Activated CD4-positive, alpha-beta T cell treated with anti-CD3 and anti-CD28 coated beads, Interleukin-2, amount 10 ng/mL, durations not matched to agents 7 days and 5 days (primary cell): ENCODE results near the gene PAQR8. TPM values are rescaled to one million over a fixed set of nuclear protein-coding genes. Genes with fewer than 3 reads are reported as not detected.
A peak's percentile ranks its signal among the peaks of the same experiment; 100 is the strongest.

Experiments used
- CTCF ChIA-PET: fragments of 350-600 bp; sonication (Branson Sonifier 250); formaldehyde crosslinking; loops from one replicate; lab custom pipeline; 2021; ENCODE audit warnings: antibody characterized with exemption; lab: Charles Lee
- POLR2A ChIA-PET: fragments of 350-600 bp; sonication (Branson Sonifier 250); formaldehyde crosslinking; loops from one replicate; lab custom pipeline; 2021; ENCODE audit warnings: antibody characterized with exemption; lab: Charles Lee
- DNase-seq: peaks from one replicate; pipeline ENCODE4 v3.0.0-alpha.2; 2020
- H3K27ac Mint-ChIP-seq: one replicate; pipeline ENCODE4 v1.8.0; 2021; ENCODE audit warnings: mild to moderate bottlenecking, moderate library complexity, mixed read lengths
- H3K27me3 Mint-ChIP-seq: one replicate; pipeline ENCODE4 v1.8.0; 2021; ENCODE audit warnings: mixed read lengths
- H3K36me3 Mint-ChIP-seq: one replicate; pipeline ENCODE4 v1.8.0; 2021; ENCODE audit warnings: low read depth, mixed read lengths
- H3K4me1 Mint-ChIP-seq: one replicate; pipeline ENCODE4 v1.8.0; 2021; ENCODE audit warnings: mixed read lengths
- H3K4me3 Mint-ChIP-seq: one replicate; pipeline ENCODE4 v1.8.0; 2021; ENCODE audit warnings: mild to moderate bottlenecking, moderate library complexity, mixed read lengths
- H3K9me3 Mint-ChIP-seq: one replicate; pipeline ENCODE4 v1.8.0; 2021; ENCODE audit warnings: mixed read lengths
- total RNA-seq, 2 experiments: library from RNA; stranded (reverse); gene quantifications; one replicate each; pipeline ENCODE4 v1.2.3, GENCODE V29; 2021

Gene PAQR8
- total RNA-seq, 2 experiments from 2014 or later: 21.2 to 22.8 TPM

DNA sequence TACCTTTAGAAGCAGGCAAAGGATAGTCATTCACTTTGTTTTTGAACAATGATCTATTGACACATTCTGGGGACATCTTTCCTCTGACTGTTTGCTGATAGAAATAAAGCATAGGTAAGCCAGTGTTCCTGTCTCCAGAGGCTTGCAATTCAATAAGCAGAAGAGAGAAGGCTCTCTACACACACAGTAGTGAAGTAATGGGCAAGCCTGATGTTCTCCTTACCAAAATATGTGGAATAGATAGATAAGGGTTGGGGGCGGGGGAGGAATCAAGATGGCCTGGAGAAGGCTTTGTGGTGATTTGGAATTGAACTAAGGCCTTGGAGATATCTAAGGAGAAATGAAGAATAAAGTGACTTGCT, 27.3 kb downstream of the PAQR8 start:
- Mint-ChIP-seq H3K9me3 (peaks cover 17% of the 10 kb centered on the region), H3K27me3 (no peaks in the 10 kb centered on the region), H3K4me1 (peaks cover 76% of the 10 kb centered on the region), H3K4me3 (peak overlapping the region; percentile 65), H3K36me3 (peaks cover 48% of the 10 kb centered on the region), H3K27ac (peak overlapping the region; percentile 95)
- ChIA-PET POLR2A (interaction anchor here (0.5 to 0.6 kb wide), 2 partner anchors 27 to 147 kb away, joined by 4 to 5 read pairs; partner anchors contain the start of gene PAQR8), CTCF (interaction anchor here (0.9 to 3.8 kb wide), 6 partner anchors 10 to 104 kb away, joined by 3 to 22 read pairs (median 10); partner anchors contain the start of genes MCM3 and PAQR8)
- no peak for DNase-seq

- DNase-seq: peak; percentile 70
- Mint-ChIP-seq H3K9me3 (peaks cover 15% of the 10 kb centered on the region), H3K27ac (peak overlapping the region; percentile 95), H3K4me3 (peak overlapping the region; percentile 65), H3K36me3 (peaks cover 42% of the 10 kb centered on the region), H3K4me1 (peaks cover 77% of the 10 kb centered on the region), H3K27me3 (no peaks in the 10 kb centered on the region)
- ChIA-PET POLR2A (interaction anchor here (0.5 to 1.2 kb wide), 4 partner anchors 27 to 146 kb away, joined by 4 to 6 read pairs (median 4); partner anchors contain the start of gene PAQR8), CTCF (interaction anchor here (0.7 to 3.8 kb wide), 12 partner anchors 10 to 236 kb away, joined by 3 to 22 read pairs (median 4); partner anchors contain the start of genes MCM3 and PAQR8)
Measured at GRCh38 chr6:52389626-52390360, 27.8 kb downstream of the PAQR8 start.

- Mint-ChIP-seq H3K4me3 (peak overlapping the region; percentile 65), H3K4me1 (peaks cover 78% of the 10 kb centered on the region), H3K9me3 (peaks cover 10% of the 10 kb centered on the region), H3K27me3 (no peaks in the 10 kb centered on the region), H3K27ac (peak overlapping the region; percentile 95), H3K36me3 (peaks cover 38% of the 10 kb centered on the region)
- ChIA-PET POLR2A (interaction anchor here (0.6 to 1.2 kb wide), 2 partner anchors 28 to 107 kb away, joined by 4 to 6 read pairs; partner anchors contain the start of gene PAQR8), CTCF (interaction anchor here (0.7 to 3.8 kb wide), 10 partner anchors 9 to 236 kb away, joined by 3 to 22 read pairs (median 4); partner anchors contain the start of gene MCM3)
- peak; percentile 80 for DNase-seq
Measured at GRCh38 chr6:52390361-52390727, 28.4 kb downstream of the PAQR8 start.

DNA sequence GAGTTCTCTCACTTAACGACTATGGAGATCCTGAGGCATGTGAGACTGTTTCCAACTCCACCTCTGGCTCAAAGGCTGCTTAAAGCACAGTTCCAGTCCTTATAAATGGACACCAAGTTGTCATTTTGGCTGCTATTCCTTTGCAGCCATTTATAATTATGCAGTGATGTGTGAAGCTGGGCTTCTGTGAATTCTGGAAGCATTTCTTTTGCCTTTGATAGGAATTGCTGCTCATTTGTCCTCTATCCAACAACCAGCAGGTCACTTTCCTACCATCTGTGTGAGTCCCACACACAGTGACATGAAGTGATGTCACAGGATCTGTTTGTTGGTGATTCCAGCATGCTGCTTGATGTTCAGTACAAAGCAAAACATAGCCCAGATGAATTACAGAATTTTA, 29.6 kb downstream of the PAQR8 start:
- Mint-ChIP-seq H3K4me3 (no peak overlapping the region), H3K27me3 (no peaks in the 10 kb centered on the region), H3K27ac (no peak overlapping the region), H3K9me3 (peaks cover 8% of the 10 kb centered on the region), H3K36me3 (peaks cover 36% of the 10 kb centered on the region), H3K4me1 (peaks cover 84% of the 10 kb centered on the region)
- DNase-seq: no peak
- POLR2A ChIA-PET: no interaction called here
- CTCF ChIA-PET: interaction anchor here (0.9 to 3.8 kb wide), 4 partner anchors 10 to 106 kb away, joined by 3 to 22 read pairs (median 4); partner anchors contain the start of genes MCM3 and PAQR8

GRCh38 chr6:52392944-52393343, 31.0 kb downstream of the PAQR8 start:
- Mint-ChIP-seq H3K36me3 (peaks cover 37% of the 10 kb centered on the region), H3K27me3 (no peaks in the 10 kb centered on the region), H3K27ac (peak overlapping the region; percentile 51), H3K4me1 (peaks cover 96% of the 10 kb centered on the region), H3K9me3 (peaks cover 7% of the 10 kb centered on the region), H3K4me3 (no peak overlapping the region)
- DNase-seq: no peak
- ChIA-PET POLR2A (no interaction called here), CTCF (interaction anchor here (1.1 to 3.8 kb wide), 3 partner anchors 16 to 107 kb away, joined by 3 to 22 read pairs (median 4); partner anchors contain the start of genes MCM3 and PAQR8)

GRCh38 chr6:52393780-52394179, 31.8 kb downstream of the PAQR8 start:
- peak overlapping the region; percentile 23 for H3K4me3 Mint-ChIP-seq
- CTCF ChIA-PET: no interaction called here
- POLR2A ChIA-PET: interaction anchor here (0.5 kb wide), 1 partner anchor 248 kb away, joined by 4 read pairs; no protein-coding TSS in a partner anchor

DNA sequence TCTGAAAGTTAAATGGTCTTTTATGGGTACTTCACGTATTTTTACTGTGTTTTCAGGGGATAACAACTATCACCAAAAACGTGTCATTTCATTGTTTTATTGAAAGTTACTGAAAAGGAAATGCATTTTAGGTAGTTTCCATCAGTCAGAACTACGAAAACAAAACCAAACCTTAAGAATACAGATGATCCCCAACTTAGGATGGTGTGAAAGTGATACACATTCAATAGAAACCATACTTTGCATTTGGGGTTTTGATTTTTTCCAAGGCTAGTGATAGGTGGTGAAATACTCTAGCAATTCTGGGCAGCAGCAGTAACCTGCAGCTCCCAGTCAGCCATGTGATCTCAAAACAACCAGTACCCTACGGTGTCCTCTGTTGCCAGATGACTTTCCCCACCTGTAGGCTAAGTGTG, 32.3 kb downstream of the PAQR8 start:
- peaks cover 96% of the 10 kb centered on the region for H3K4me1 Mint-ChIP-seq
- ChIA-PET POLR2A (interaction anchor here (0.5 kb wide), 1 partner anchor 247 kb away, joined by 4 read pairs; no protein-coding TSS in a partner anchor), CTCF (no interaction called here)
- H3K27ac Mint-ChIP-seq: peak overlapping the region; percentile 84
- peak; percentile 36 for DNase-seq
- peak overlapping the region; percentile 23 for H3K4me3 Mint-ChIP-seq
- peaks cover 7% of the 10 kb centered on the region for H3K9me3 Mint-ChIP-seq
- no peaks in the 10 kb centered on the region for H3K27me3 Mint-ChIP-seq
- H3K36me3 Mint-ChIP-seq: peaks cover 31% of the 10 kb centered on the region

More at GRCh38 chr6:52393780-52394179, 31.8 kb downstream of the PAQR8 start:
- Mint-ChIP-seq H3K4me1 (peaks cover 96% of the 10 kb centered on the region), H3K27me3 (no peaks in the 10 kb centered on the region), H3K9me3 (peaks cover 7% of the 10 kb centered on the region), H3K36me3 (peaks cover 34% of the 10 kb centered on the region), H3K27ac (peak overlapping the region; percentile 84)
- DNase-seq: no peak

- Mint-ChIP-seq H3K36me3 (peaks cover 35% of the 10 kb centered on the region), H3K27ac (peak overlapping the region; percentile 93), H3K4me1 (peaks cover 96% of the 10 kb centered on the region), H3K27me3 (no peaks in the 10 kb centered on the region), H3K9me3 (peaks cover 7% of the 10 kb centered on the region), H3K4me3 (no peak overlapping the region)
- ChIA-PET POLR2A (no interaction called here), CTCF (interaction anchor here (0.6 kb wide), 1 partner anchor 9 kb away, joined by 3 read pairs; no protein-coding TSS in a partner anchor)
- DNase-seq: no peak
Measured at GRCh38 chr6:52395969-52396368, 34.0 kb downstream of the PAQR8 start.

- CTCF ChIA-PET: interaction anchor here (0.6 to 3.4 kb wide), 11 partner anchors 10 to 264 kb away, joined by 3 to 24 read pairs (median 4); partner anchors contain the start of genes MCM3 and PAQR8
- H3K36me3 Mint-ChIP-seq: peaks cover 45% of the 10 kb centered on the region
- POLR2A ChIA-PET: interaction anchor here (0.9 to 1.0 kb wide), 3 partner anchors 38 to 115 kb away, joined by 4 read pairs; partner anchors contain the start of genes MCM3 and PAQR8
- H3K27ac Mint-ChIP-seq: peak overlapping the region; percentile 93
- peaks cover 60% of the 10 kb centered on the region for H3K4me1 Mint-ChIP-seq
- H3K27me3 Mint-ChIP-seq: no peaks in the 10 kb centered on the region
- no peak overlapping the region for H3K4me3 Mint-ChIP-seq
- H3K9me3 Mint-ChIP-seq: peaks cover 7% of the 10 kb centered on the region
- DNase-seq: peak; percentile 52
Measured at GRCh38 chr6:52399511-52400312, 37.8 kb downstream of the PAQR8 start.

GRCh38 chr6:52400313-52401041, 38.5 kb downstream of the PAQR8 start:
- Mint-ChIP-seq H3K27ac (peak overlapping the region; percentile 87), H3K36me3 (peaks cover 47% of the 10 kb centered on the region), H3K4me1 (peaks cover 55% of the 10 kb centered on the region), H3K9me3 (peaks cover 7% of the 10 kb centered on the region), H3K27me3 (no peaks in the 10 kb centered on the region), H3K4me3 (no peak overlapping the region)
- DNase-seq: no peak
- CTCF ChIA-PET: interaction anchor here (0.6 to 3.4 kb wide), 12 partner anchors 10 to 263 kb away, joined by 3 to 24 read pairs (median 4); partner anchors contain the start of genes MCM3 and PAQR8
- POLR2A ChIA-PET: interaction anchor here (0.9 to 1.0 kb wide), 3 partner anchors 38 to 116 kb away, joined by 4 read pairs; partner anchors contain the start of genes MCM3 and PAQR8

GRCh38 chr6:52403086-52403485, 41.1 kb downstream of the PAQR8 start:
- H3K27me3 Mint-ChIP-seq: no peaks in the 10 kb centered on the region
- ChIA-PET POLR2A (no interaction called here), CTCF (no interaction called here)
- no peak overlapping the region for H3K4me3 Mint-ChIP-seq
- peaks cover 30% of the 10 kb centered on the region for H3K4me1 Mint-ChIP-seq
- no peak for DNase-seq
- H3K36me3 Mint-ChIP-seq: peaks cover 33% of the 10 kb centered on the region
- H3K9me3 Mint-ChIP-seq: no peaks in the 10 kb centered on the region
- H3K27ac Mint-ChIP-seq: no peak overlapping the region
